Parathyroid adenoma (tissue), 2 donors: ENCODE measurements around the gene ZBTB7A.

Experiments
- H2AFZ ChIP-seq: fragments of 300-600 bp; sonication (generic); one replicate; pipeline ENCODE4 v1.7.0; 2017; ENCODE audit warnings: antibody characterized with exemption, mild to moderate bottlenecking
- H3K27ac ChIP-seq: fragments of 300-600 bp; sonication (generic); one replicate; pipeline ENCODE4 v1.7.0; 2017
- H3K27me3 ChIP-seq: fragments of 300-600 bp; sonication (generic); one replicate; pipeline ENCODE4 v1.7.0; 2017; ENCODE audit warnings: low read length; ENCODE audit not compliant: control insufficient read depth, insufficient read depth
- H3K36me3 ChIP-seq: fragments of 300-600 bp; sonication (generic); one replicate; pipeline ENCODE4 v1.7.0; 2017; ENCODE audit warnings: low read length; ENCODE audit not compliant: control insufficient read depth, insufficient read depth
- H3K4me1 ChIP-seq: fragments of 300-600 bp; sonication (generic); one replicate; pipeline ENCODE4 v1.7.0; 2017; ENCODE audit warnings: control low read depth
- H3K4me2 ChIP-seq: fragments of 300-600 bp; sonication (generic); one replicate; pipeline ENCODE4 v1.7.0; 2017; ENCODE audit warnings: low read length
- H3K4me3 ChIP-seq: fragments of 300-600 bp; sonication (generic); one replicate; pipeline ENCODE4 v1.7.0; 2017; ENCODE audit warnings: low read depth, low read length
- H3K79me2 ChIP-seq: fragments of 300-600 bp; sonication (generic); one replicate; pipeline ENCODE4 v1.7.0; 2017; ENCODE audit warnings: control low read depth
- H3K9ac ChIP-seq: fragments of 300-600 bp; sonication (generic); one replicate; pipeline ENCODE4 v1.7.0; 2017; ENCODE audit warnings: mild to moderate bottlenecking
- H3K9me3 ChIP-seq: fragments of 300-600 bp; sonication (generic); one replicate; pipeline ENCODE4 v1.7.0; 2017; ENCODE audit warnings: low read length; ENCODE audit not compliant: control insufficient read depth
- TF ChIP-seq, protein P1 (sequence below): fragments of 300-600 bp; sonication (generic); IDR thresholded peaks from one replicate; pipeline ENCODE4 v1.7.0; 2017; ENCODE audit warnings: antibody characterized with exemption, mild to moderate bottlenecking
- donor health status: primary hyperparathyroidism.

ZBTB7A gene

DNA sequence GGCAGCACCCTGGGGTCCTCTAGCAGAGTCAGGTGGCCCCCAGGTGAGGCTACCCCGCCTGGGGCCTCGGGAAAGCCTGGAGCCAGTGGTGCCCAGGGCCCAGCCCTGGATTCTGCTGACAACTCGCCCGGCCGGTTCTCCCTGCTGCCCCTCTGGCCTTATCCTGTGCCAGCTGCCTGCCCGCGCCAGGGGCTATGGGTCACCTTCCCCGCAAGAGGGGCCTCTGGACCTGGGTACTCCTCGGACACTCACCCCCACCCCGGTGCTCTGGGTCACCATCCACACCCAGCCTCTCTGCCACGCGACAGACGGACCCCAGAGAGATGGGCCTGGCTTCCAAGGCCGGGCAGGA is 24.0 kb downstream of the ZBTB7A start:
- H3K27me3 ChIP-seq = no peaks in the 10 kb centered on the region
- no peaks in the 10 kb centered on the region for H3K9me3 ChIP-seq
- peak overlapping the region; percentile 76 for H3K27ac ChIP-seq
- no peak overlapping the region for H3K9ac ChIP-seq
- H3K4me2 ChIP-seq = peak overlapping the region; percentile 47
- no peaks in the 10 kb centered on the region for H3K36me3 ChIP-seq
- peaks cover 8% of the 10 kb centered on the region for H3K4me1 ChIP-seq
- no peaks in the 10 kb centered on the region for H3K79me2 ChIP-seq
- H2AFZ ChIP-seq = peak overlapping the region; percentile 20
- peak overlapping the region; percentile 22 for H3K4me3 ChIP-seq
- TF ChIP-seq, protein P1, sequence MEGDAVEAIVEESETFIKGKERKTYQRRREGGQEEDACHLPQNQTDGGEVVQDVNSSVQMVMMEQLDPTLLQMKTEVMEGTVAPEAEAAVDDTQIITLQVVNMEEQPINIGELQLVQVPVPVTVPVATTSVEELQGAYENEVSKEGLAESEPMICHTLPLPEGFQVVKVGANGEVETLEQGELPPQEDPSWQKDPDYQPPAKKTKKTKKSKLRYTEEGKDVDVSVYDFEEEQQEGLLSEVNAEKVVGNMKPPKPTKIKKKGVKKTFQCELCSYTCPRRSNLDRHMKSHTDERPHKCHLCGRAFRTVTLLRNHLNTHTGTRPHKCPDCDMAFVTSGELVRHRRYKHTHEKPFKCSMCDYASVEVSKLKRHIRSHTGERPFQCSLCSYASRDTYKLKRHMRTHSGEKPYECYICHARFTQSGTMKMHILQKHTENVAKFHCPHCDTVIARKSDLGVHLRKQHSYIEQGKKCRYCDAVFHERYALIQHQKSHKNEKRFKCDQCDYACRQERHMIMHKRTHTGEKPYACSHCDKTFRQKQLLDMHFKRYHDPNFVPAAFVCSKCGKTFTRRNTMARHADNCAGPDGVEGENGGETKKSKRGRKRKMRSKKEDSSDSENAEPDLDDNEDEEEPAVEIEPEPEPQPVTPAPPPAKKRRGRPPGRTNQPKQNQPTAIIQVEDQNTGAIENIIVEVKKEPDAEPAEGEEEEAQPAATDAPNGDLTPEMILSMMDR = no peak

DNA sequence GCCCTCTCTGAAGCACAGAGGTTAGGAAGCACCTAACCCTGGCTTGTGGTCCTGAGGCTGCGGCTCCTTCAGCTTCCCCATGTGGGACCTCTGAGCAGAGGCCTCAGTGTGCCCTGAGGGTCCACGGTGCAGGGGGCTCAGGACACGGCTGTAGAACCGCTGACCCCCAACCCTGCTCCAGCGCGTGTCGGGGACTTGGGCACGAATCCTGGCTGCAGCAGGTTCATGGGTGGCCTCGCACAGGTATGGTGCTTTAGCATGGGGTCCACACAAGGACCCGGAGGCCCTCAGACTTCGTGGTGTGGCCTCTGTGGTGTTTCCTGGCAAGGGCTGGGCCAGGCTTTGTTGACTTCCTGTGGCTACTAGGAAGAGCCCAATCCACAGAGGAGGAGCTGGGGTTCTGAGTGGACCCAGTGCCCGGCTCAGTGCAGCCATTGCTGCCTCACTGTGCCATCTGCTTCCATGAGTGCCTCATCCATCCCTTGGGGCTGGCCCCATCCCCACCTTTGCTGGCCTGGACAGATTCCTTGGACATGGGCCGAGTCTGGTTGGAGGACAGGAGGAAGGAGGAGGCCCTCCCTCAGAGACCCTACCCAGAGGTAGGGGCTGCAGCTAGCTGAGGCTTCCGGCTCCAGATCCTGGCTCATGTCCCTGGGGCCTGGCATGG is 24.5 kb downstream of the ZBTB7A start:
- Histone ChIP-seq H3K27me3 (no peaks in the 10 kb centered on the region), H3K4me1 (peaks cover 8% of the 10 kb centered on the region), H3K4me2 (peak overlapping the region; percentile 47), H3K9ac (no peak overlapping the region), H3K4me3 (no peak overlapping the region), H3K9me3 (no peaks in the 10 kb centered on the region), H2AFZ (peak overlapping the region; percentile 17), H3K36me3 (no peaks in the 10 kb centered on the region), H3K79me2 (no peaks in the 10 kb centered on the region), H3K27ac (peak overlapping the region; percentile 76)
- TF ChIP-seq, protein P1 = no peak

DNA sequence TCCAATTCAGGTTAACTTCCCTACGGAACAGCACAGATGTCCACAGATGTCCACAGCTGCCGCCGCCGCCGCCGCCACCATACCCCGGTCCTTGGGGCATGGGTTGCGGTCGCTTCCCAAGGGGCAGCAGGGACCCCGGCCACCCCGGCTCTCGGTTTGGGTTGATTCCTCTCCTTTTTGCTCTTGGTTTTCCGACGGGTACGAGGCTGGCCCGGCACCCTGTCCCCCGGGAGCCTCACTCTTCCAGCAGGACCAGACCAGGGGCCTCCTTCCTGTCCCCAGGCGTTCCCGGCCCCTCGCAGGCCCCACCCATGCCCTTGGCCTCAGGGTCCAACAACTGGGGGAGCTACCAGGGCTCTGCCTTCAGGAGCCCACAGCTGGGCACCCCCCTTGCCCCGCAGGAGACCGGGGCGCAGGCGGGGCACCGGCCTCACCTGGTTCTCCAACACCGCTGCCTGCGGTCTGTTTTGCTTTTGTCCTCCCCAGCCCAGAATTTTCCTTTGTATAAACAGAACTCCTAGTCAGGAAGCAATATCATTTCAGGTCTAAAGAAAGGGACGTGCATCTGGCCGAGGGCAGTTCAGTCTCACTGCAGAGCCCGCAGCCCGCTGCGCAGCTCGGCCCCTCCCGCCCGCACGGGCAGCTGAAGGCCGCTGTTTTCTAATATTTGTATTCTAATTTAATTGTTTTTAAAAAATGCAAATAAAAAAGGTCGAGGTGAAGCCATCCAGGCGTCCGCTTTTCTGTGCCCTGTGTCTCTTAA is 27.9 kb downstream of the ZBTB7A start:
- no peaks in the 10 kb centered on the region for H3K36me3 ChIP-seq
- no peaks in the 10 kb centered on the region for H3K9me3 ChIP-seq
- no peak overlapping the region for H2AFZ ChIP-seq
- H3K4me3 ChIP-seq = no peak overlapping the region
- H3K27me3 ChIP-seq = no peaks in the 10 kb centered on the region
- H3K79me2 ChIP-seq = peaks cover 6% of the 10 kb centered on the region
- H3K4me1 ChIP-seq = peaks cover 8% of the 10 kb centered on the region
- H3K9ac ChIP-seq = no peak overlapping the region
- H3K4me2 ChIP-seq = no peak overlapping the region
- TF ChIP-seq, protein P1 = no peak
- H3K27ac ChIP-seq = no peak overlapping the region

DNA sequence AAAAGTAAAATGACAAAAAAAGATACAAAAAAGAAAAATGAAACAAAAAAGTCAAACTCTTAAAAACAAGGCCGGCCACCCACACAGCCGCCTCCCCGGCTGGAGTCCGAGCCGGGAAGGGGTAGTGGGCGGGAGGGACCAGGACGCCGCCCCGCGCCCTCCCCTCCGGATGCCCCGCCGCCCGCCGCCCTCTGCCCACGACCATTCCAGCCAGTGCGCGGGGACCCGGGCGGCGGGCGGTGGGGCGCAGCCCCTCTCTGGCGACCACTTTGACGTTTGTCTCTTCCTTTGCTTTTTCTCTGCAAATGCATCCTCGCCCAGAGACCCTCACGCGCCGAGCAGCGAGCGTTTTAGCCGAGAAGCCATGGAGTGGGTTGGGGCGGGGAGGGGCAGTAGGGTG is 28.6 kb downstream of the ZBTB7A start:
- Histone ChIP-seq H3K27me3 (no peaks in the 10 kb centered on the region), H2AFZ (no peak overlapping the region), H3K4me1 (peaks cover 8% of the 10 kb centered on the region), H3K79me2 (peaks cover 6% of the 10 kb centered on the region), H3K4me2 (no peak overlapping the region), H3K9me3 (no peaks in the 10 kb centered on the region), H3K4me3 (no peak overlapping the region), H3K9ac (no peak overlapping the region), H3K36me3 (no peaks in the 10 kb centered on the region), H3K27ac (no peak overlapping the region)
- TF ChIP-seq, protein P1 = no peak
